NCI-H2081 treated with DMSO at 0.1 percent for 48 hours (cell line): ENCODE data around the gene FRMD5.

Experiments
- DNase-seq: peaks from one replicate; lab custom pipeline; 2025; lab: John Stamatoyannopoulos, UW

FRMD5 gene

DNA sequence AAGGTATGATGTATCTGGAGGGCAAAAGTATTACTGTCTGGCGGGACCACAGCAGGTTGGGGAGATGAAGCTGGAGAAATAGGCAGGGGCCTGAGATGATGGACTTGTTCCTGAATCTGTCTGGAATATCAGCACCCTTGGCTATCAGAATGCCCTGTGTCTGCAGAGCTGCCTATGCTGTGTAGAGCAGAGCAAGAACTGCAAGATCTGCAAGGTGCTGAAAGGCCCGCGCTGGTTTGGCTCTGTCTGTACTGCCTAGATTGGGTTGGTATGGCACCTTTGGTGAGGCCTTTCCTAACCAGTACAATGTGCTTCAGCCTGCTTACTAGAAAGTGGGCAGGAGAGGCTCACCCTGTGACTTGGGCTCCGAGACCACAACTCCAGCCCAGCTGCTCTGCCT lies 271.5 kb downstream of the FRMD5 start:
- DNase-seq = no peak

- no peak for DNase-seq
These were observed 273.1 kb downstream of the FRMD5 start for GRCh38 chr15:43922021-43922420.

GRCh38 chr15:43920815-43921214 lies 274.3 kb downstream of the FRMD5 start:
- no peak for DNase-seq

DNA sequence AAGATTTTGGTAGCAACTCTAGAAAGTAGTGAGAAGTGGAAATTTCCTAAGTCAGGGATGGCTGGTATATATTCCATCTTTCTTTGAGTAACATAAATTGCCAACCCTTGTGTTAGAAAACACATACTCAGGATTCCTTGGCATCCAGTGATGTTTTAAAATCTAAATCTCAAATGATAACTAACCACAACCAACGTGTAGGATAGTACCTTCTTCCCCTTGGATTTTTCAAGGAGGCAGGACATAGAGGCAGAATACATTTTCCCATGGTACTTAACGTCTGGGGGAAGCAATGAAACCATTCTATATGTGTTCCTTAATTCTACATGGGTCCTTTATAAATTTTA lies 274.8 kb downstream of the FRMD5 start:
- DNase-seq = no peak

- DNase-seq = no peak
These were observed 275.4 kb downstream of the FRMD5 start for GRCh38 chr15:43919540-43920253.

GRCh38 chr15:43918717-43919116 lies 276.4 kb downstream of the FRMD5 start:
- DNase-seq = no peak

- no peak for DNase-seq
These were observed 278.8 kb downstream of the FRMD5 start for GRCh38 chr15:43916326-43916660.

DNA sequence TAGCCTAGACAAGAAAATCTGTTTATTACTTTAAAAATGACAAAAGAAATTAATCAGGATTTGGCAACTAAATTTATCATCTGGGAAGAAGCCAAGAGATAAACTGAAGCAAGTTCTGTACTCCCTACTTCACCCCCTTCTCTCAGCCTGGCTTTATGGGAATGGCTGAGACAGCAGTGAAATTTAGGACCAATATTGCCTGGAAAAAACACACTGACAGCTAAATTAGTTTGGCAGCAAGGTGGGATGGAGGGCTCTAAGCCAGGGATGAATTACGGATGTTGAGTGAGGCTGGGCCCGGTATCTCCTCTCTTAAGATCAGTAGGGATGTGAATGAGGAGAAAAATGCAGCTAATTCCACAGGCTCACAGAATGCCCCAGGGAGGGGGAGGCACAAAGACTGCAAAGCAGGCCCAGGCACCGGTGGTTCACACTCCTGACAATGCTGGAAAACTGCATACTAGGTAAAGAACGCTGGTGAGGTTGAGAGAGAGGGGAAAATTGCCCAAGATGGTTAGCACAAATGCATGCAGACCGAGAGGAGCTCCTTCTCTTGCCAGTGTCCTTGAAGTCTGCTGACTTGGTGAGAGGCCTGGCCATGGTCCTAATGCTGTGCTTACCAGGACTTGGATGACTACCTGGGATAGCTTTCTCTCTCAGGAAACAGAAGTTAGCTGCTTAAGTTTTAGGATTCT lies 279.3 kb downstream of the FRMD5 start:
- no peak for DNase-seq

DNA sequence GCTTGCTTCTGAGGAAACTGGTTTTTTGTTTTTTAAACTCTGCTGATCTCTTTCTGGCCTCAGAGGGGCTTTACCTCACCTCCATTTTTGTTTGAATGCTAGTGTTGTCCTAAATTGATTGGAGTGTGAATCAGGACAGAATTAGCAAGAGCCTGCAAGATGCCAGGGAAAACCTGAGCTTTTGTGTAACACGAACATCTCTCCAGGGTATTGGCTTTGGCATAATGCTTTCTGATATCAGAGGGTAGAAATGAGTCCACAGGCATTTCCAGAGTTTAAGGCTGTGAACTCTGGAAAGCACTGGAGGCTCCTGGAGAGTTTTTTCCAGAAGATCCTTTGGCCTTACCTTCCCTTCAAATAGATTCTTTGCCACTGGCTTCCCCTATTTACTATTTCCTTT lies 281.1 kb downstream of the FRMD5 start:
- no peak for DNase-seq

GRCh38 chr15:43913026-43913780 lies 281.9 kb downstream of the FRMD5 start:
- DNase-seq = no peak

DNA sequence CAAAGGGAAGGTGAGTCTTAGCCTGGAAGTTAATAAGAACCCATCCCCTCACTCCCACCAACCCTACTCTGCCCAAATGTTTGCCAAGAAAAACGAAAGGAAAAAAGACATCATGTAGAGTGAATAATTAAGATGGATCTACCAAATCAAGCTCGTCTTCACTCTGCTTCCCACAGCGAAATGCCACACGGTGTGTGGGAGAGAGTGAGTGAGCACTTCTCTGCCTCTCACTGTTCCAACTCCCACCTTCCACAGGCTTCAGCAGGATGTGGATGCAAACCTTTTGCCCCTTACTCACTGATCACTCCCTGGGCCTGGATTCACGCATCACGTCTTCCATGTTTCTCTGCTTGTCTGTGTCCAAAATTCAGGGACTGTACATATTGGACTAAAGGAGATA lies 282.9 kb downstream of the FRMD5 start:
- no peak for DNase-seq

- no peak for DNase-seq
These were observed 283.8 kb downstream of the FRMD5 start for GRCh38 chr15:43911235-43911781.

- DNase-seq = no peak
These were observed 286.5 kb downstream of the FRMD5 start for GRCh38 chr15:43908516-43909050.

DNA sequence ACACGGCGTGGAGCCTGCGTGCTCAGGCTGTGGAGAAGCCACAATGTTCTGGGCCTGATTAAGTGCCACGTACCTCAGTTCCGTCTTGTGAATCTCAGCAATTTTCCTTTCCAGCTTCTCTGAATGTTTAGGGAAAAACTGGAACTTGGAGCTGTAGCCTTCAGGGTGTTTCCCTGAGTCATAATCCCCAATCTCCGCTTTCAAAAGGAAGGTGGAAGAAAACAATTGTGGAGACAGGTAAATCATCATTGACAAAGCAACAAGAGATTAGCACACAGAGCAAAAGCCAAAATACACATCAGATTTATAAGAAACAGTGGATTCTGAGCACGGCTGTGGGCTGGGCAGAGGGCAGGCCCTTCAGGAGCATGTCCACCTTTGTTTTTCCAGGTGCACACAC lies 289.3 kb downstream of the FRMD5 start:
- DNase-seq = no peak

DNA sequence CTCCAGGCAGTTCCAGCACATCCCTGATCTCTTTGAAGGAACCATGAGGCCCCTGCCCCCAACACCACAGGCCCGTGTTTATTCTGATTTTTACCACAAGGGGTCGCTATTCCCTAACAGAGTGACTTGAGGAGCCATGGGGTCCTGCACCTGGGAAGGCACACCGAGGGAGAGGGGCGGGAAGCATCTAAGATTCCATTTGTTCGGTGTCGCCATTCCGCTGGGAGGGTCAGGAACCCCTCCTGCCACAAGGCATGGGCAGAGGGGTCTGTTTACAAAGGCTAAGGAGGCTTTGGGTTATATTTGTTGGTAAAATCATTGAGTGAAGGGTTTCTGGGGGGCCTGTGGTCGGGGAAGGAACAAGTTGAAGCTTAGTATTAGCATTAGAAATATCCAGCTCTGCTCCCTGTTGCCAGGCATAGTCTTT lies 291.2 kb downstream of the FRMD5 start:
- no peak for DNase-seq

- DNase-seq = no peak
These were observed 293.6 kb downstream of the FRMD5 start for GRCh38 chr15:43901495-43901894.

DNA sequence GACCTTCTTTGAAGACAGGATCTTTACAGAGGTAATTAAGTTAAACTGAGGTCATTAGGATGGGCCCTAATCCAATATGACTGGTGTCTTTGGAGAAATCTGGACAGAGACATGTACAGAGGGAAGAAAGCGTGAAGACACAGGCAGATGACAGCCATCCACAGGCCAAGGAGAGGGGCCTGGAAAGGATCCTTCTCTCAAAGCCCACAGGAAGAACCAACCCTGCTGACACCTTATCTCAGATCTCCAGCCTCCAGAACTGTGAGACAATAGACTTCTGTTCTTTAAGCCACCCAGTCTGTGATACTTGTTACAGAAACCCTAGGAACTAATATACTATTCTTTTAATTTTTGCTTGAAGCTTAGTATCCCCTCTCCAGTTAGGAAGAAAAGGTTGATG lies 294.1 kb downstream of the FRMD5 start:
- no peak for DNase-seq

DNA sequence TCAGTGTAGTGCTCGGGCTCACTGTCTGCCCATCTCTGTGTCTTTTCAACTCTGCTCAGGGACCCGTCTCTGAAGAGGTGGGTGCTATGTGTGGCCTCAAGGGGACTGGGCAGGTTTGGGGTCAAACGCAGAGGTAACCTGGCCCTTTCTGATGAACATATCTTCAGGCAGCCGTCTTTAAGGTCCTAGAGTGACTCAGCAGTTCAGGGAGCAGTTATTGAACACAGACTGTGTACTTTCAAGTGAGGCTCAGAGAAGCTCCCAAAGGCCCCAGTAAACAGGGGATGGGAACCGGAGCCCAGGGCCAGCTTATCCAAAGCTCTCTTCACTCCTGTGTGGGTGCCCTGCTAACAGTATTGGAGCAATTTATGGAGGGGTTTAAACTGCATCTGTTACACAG lies 295.1 kb downstream of the FRMD5 start:
- no peak for DNase-seq

DNA sequence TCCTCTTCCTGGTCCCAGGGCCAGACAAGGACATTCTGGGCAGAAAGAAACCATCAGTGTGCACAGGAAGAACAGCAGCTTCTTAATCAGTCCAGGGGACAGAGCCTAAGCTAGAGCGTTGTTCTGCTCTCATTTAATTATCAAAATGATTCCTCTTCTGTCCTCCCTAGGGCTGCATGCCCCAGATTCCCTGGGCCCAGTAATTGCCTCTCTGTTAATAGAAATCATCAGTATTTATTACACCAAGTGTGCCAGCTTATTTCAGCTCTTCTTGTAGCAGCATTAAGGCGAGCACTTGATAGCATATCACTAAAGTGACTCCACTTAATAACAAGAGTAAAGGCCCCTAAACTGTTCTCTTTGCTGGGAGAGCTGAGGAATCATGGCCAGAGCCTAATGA lies 296.2 kb downstream of the FRMD5 start:
- no peak for DNase-seq

- DNase-seq = no peak
These were observed 298.5 kb downstream of the FRMD5 start for GRCh38 chr15:43896543-43896942.

DNA sequence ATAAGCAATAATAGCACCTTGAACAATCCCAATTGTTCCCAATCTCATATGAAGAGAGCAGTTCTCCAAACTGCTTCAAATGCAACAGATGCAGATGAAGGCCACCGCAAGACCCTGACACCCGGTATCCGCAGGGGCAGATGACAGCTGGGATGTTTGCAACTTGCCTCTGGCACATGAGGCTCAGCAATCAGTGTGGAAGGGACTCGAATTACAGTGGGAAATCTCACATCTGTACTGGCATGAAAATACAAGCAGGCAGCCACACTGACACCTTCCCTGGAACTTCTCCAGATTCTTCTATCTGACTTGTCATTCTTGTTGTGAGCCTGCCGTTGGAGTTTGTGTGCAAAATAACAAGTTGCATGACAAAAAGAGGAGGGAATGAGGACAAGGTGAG lies 299.5 kb downstream of the FRMD5 start:
- DNase-seq = no peak

DNA sequence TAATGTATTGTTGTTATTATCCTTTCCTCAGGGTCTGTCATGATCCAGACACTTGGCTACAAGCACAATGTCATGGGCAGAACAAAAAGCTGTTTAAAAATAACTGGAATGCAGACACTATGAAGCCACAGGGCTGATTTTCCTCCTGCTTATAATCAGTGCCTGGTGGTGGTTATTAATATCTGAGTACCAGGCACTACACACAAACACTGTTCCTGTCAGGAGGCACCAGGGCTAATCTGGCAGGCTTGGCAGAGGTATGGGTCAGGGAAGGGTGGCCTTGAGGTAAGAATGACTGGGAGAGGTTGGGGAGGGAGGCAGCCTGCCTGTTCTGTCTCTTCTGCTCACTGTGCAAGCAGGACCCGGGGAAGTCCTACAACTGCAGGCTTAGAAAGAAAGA lies 301.1 kb downstream of the FRMD5 start:
- no peak for DNase-seq

GRCh38 chr15:43889042-43889441 lies 306.0 kb downstream of the FRMD5 start:
- DNase-seq = no peak
